HUES6 (cell line): ENCODE measurements around the gene GRIFIN.

Source experiments
- H3K27ac ChIP-seq: 2 replicates; pipeline ENCODE4 v1.7.0; 2013; ENCODE audit warnings: low read depth, mild to moderate bottlenecking, low read length, inconsistent platforms
- H3K27me3 ChIP-seq: 2 replicates; pipeline ENCODE4 v1.6.1; 2013; ENCODE audit warnings: low read length; ENCODE audit not compliant: control insufficient read depth, insufficient read depth
- H3K36me3 ChIP-seq: 2 replicates; pipeline ENCODE4 v1.6.1; 2013; ENCODE audit warnings: low read length; ENCODE audit not compliant: control insufficient read depth, insufficient read depth
- H3K4me1 ChIP-seq: 2 replicates; pipeline ENCODE4 v1.6.1; 2013; ENCODE audit warnings: low read length; ENCODE audit not compliant: control insufficient read depth, insufficient read depth
- H3K4me3 ChIP-seq: 2 replicates; pipeline ENCODE4 v1.5.1; 2013; ENCODE audit warnings: low read depth, low read length
- H3K9ac ChIP-seq: one replicate; pipeline ENCODE4 v1.6.1; 2013; ENCODE audit warnings: mild to moderate bottlenecking, low read length
- H3K9me3 ChIP-seq: 2 replicates; pipeline ENCODE4 v1.6.1; 2013; ENCODE audit warnings: low read depth, low read length; ENCODE audit not compliant: control insufficient read depth, insufficient read depth

GRIFIN gene

GRCh38 chr7:2511769-2512168 lies 35.6 kb upstream of the GRIFIN start:
- Histone ChIP-seq H3K36me3 (no peaks in the 10 kb centered on the region), H3K27ac (no peak overlapping the region), H3K4me3 (no peak overlapping the region), H3K4me1 (peaks cover 30% of the 10 kb centered on the region; the same call in 1 of the 2 replicates), H3K9me3 (no peaks in the 10 kb centered on the region), H3K9ac (no peak overlapping the region), H3K27me3 (no peaks in the 10 kb centered on the region)

- H3K27ac ChIP-seq = no peak overlapping the region
- peaks cover 25% of the 10 kb centered on the region; the same call in 1 of the 2 replicates for H3K4me1 ChIP-seq
- no peaks in the 10 kb centered on the region for H3K9me3 ChIP-seq
- H3K36me3 ChIP-seq = no peaks in the 10 kb centered on the region
- no peaks in the 10 kb centered on the region for H3K27me3 ChIP-seq
- no peak overlapping the region for H3K9ac ChIP-seq
- no peak overlapping the region for H3K4me3 ChIP-seq
Measured at GRCh38 chr7:2510909-2511768, 34.9 kb upstream of the GRIFIN start.

- Histone ChIP-seq H3K36me3 (no peaks in the 10 kb centered on the region), H3K9me3 (no peaks in the 10 kb centered on the region), H3K4me3 (no peak overlapping the region), H3K4me1 (peaks cover 20% of the 10 kb centered on the region; the same call in 1 of the 2 replicates), H3K9ac (no peak overlapping the region), H3K27me3 (no peaks in the 10 kb centered on the region), H3K27ac (no peak overlapping the region)
Measured at GRCh38 chr7:2510130-2510776, 34.1 kb upstream of the GRIFIN start.

GRCh38 chr7:2509298-2509906 lies 33.2 kb upstream of the GRIFIN start:
- no peaks in the 10 kb centered on the region for H3K27me3 ChIP-seq
- H3K9ac ChIP-seq = no peak overlapping the region
- H3K9me3 ChIP-seq = no peaks in the 10 kb centered on the region
- H3K4me1 ChIP-seq = peaks cover 20% of the 10 kb centered on the region; the same call in 1 of the 2 replicates
- no peaks in the 10 kb centered on the region for H3K36me3 ChIP-seq
- H3K4me3 ChIP-seq = no peak overlapping the region
- no peak overlapping the region; the same call in 1 of the 2 replicates for H3K27ac ChIP-seq

GRCh38 chr7:2508327-2509215 lies 32.4 kb upstream of the GRIFIN start:
- Histone ChIP-seq H3K4me3 (no peak overlapping the region), H3K9me3 (no peaks in the 10 kb centered on the region), H3K36me3 (no peaks in the 10 kb centered on the region), H3K27ac (no peak overlapping the region), H3K27me3 (no peaks in the 10 kb centered on the region), H3K4me1 (peaks cover 20% of the 10 kb centered on the region; the same call in 1 of the 2 replicates), H3K9ac (no peak overlapping the region)

GRCh38 chr7:2507917-2508306 lies 31.7 kb upstream of the GRIFIN start:
- no peaks in the 10 kb centered on the region for H3K36me3 ChIP-seq
- no peaks in the 10 kb centered on the region for H3K9me3 ChIP-seq
- no peaks in the 10 kb centered on the region for H3K27me3 ChIP-seq
- no peak overlapping the region for H3K9ac ChIP-seq
- no peak overlapping the region for H3K4me3 ChIP-seq
- no peak overlapping the region for H3K27ac ChIP-seq
- H3K4me1 ChIP-seq = peaks cover 20% of the 10 kb centered on the region; the same call in 1 of the 2 replicates

GRCh38 chr7:2507208-2507916 lies 31.2 kb upstream of the GRIFIN start:
- Histone ChIP-seq H3K27ac (no peak overlapping the region), H3K36me3 (no peaks in the 10 kb centered on the region), H3K9ac (no peak overlapping the region), H3K9me3 (no peaks in the 10 kb centered on the region), H3K27me3 (no peaks in the 10 kb centered on the region), H3K4me1 (peaks cover 20% of the 10 kb centered on the region; the same call in 1 of the 2 replicates), H3K4me3 (no peak overlapping the region)

- no peak overlapping the region for H3K9ac ChIP-seq
- no peaks in the 10 kb centered on the region for H3K27me3 ChIP-seq
- no peak overlapping the region for H3K4me3 ChIP-seq
- H3K9me3 ChIP-seq = no peaks in the 10 kb centered on the region
- no peaks in the 10 kb centered on the region for H3K36me3 ChIP-seq
- peaks cover 14% of the 10 kb centered on the region for H3K4me1 ChIP-seq
- no peak overlapping the region for H3K27ac ChIP-seq
Measured at GRCh38 chr7:2505401-2505800, 29.2 kb upstream of the GRIFIN start.

GRCh38 chr7:2504889-2505375 lies 28.7 kb upstream of the GRIFIN start:
- H3K27ac ChIP-seq = no peak overlapping the region
- H3K27me3 ChIP-seq = no peaks in the 10 kb centered on the region
- no peak overlapping the region for H3K9ac ChIP-seq
- H3K9me3 ChIP-seq = no peaks in the 10 kb centered on the region
- H3K36me3 ChIP-seq = no peaks in the 10 kb centered on the region
- peaks cover 19% of the 10 kb centered on the region for H3K4me1 ChIP-seq
- H3K4me3 ChIP-seq = no peak overlapping the region
